ENCODE results near the gene MAMDC2. TPM values are rescaled to one million over a fixed set of nuclear protein-coding genes. Genes with fewer than 3 reads are reported as not detected.

Gene MAMDC2
- total RNA-seq, 1 experiment from 2014 or later, result not detected

DNA sequence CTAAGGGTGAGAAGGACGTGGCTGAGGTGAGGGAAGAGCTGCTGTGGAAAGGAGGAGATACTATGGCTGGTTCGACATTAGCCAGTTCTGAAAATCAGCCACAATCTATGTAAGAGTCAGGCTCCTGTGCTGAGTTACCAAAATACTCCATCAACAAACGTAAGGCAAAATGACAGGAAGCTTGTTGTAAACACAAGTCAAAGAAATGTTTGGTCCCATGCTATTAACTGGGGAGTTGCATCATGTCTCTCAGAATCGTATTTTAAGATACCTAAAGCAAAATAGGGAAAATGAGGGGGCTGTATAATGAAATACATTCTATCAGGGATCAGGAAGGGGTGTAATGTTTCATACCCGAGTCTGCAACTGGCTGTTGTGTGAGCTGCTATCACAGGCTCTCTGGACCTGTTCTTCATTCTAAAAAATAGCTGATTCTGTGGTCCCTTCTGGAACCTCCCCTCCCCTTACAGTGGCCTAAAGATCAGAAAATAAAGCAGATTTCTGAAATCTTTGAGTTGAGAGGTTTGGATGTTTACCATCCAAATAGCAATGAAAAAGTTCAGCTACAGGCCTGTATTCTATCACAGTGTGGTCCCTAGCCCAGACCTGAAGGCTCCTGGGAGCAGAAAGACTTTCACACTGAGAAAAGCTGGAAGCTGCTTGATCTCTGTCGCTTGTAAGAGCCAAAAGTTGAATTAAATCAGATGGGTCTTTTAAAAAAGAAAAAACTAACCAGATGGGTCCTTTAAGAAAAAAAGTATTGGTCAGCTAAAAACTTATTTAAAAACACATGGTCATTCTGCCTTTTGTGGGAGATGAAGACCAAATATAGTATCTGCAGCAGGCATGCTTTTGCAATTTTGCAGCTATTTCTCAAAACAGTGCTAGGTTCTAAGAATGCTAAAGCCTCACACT is 117.3 kb downstream of the MAMDC2 start:
- no TSS peak for BruUV-seq (replicated peaks)
- ChIA-PET CTCF (interaction anchor here (0.6 to 1.0 kb wide), 3 partner anchors 9 to 189 kb away, joined by 3 read pairs; no protein-coding TSS in a partner anchor), POLR2A (interaction anchor here (0.5 kb wide), 1 partner anchor 35 kb away, joined by 3 read pairs; no protein-coding TSS in a partner anchor)
- no peak for DNase-seq (ENCODE audit: unreplicated experiment)
- no peaks in the 10 kb centered on the region for H3K9me3 Mint-ChIP-seq (ENCODE audit: unreplicated experiment)
- intact Hi-C loops (cut with micrococcal nuclease), result no loop called here
- H3K4me3 Mint-ChIP-seq (ENCODE audit: unreplicated experiment), result no peak overlapping the region
- no peak overlapping the region for H3K27ac Mint-ChIP-seq (ENCODE audit: low read depth, unreplicated experiment)
- no peaks in the 10 kb centered on the region for H3K36me3 Mint-ChIP-seq (ENCODE audit: insufficient read depth, unreplicated experiment)
- no peaks in the 10 kb centered on the region for H3K4me1 Mint-ChIP-seq (ENCODE audit: insufficient read depth, unreplicated experiment)
- no peaks in the 10 kb centered on the region for H3K27me3 Mint-ChIP-seq (ENCODE audit: insufficient read depth, unreplicated experiment)
- no peak for TF ChIP-seq CTCF (IDR thresholded peaks at IDR 0.05; ENCODE audit: unreplicated experiment)

GRCh38 chr9:70165006-70165602 is 121.5 kb downstream of the MAMDC2 start:
- ChIA-PET POLR2A (interaction anchor here (0.6 kb wide), 1 partner anchor 95 kb away, joined by 4 read pairs; no protein-coding TSS in a partner anchor), CTCF (no interaction called here)
- H3K9me3 Mint-ChIP-seq (ENCODE audit: unreplicated experiment), result no peaks in the 10 kb centered on the region
- no peaks in the 10 kb centered on the region for H3K27me3 Mint-ChIP-seq (ENCODE audit: insufficient read depth, unreplicated experiment)
- intact Hi-C loops (cut with micrococcal nuclease), result no loop called here
- no peak for TF ChIP-seq CTCF (IDR thresholded peaks at IDR 0.05; ENCODE audit: unreplicated experiment)
- no peak overlapping the region for H3K4me3 Mint-ChIP-seq (ENCODE audit: unreplicated experiment)
- BruUV-seq (replicated peaks), result no TSS peak
- H3K4me1 Mint-ChIP-seq (ENCODE audit: insufficient read depth, unreplicated experiment), result no peaks in the 10 kb centered on the region
- H3K36me3 Mint-ChIP-seq (ENCODE audit: insufficient read depth, unreplicated experiment), result no peaks in the 10 kb centered on the region
- no peak for DNase-seq (ENCODE audit: unreplicated experiment)
- H3K27ac Mint-ChIP-seq (ENCODE audit: low read depth, unreplicated experiment), result no peak overlapping the region

DNA sequence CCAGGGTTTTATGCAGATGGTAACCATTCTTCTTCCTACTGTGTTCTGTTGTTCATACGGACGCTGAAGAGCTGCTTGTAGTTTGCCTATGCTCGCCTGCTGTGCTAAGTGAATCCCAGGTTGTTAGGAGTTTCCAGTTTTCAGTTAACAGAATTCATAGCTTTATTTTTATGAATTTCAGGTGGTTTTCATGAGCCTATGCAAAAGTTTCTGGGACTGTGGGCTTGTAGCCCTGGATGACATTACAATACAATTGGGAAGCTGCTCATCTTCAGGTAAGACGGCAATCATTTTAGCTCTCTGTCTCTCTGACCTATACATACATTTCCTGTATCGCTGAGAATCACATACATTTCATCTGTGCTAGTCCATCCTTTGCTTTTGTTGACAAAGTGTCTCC is 124.9 kb downstream of the MAMDC2 start:
- ChIA-PET CTCF (interaction anchor here (0.7 kb wide), 1 partner anchor 170 kb away, joined by 3 read pairs; no protein-coding TSS in a partner anchor), POLR2A (no interaction called here)
- H3K9me3 Mint-ChIP-seq (ENCODE audit: unreplicated experiment), result no peaks in the 10 kb centered on the region
- DNase-seq (ENCODE audit: unreplicated experiment), result no peak
- no peak overlapping the region for H3K4me3 Mint-ChIP-seq (ENCODE audit: unreplicated experiment)
- H3K4me1 Mint-ChIP-seq (ENCODE audit: insufficient read depth, unreplicated experiment), result no peaks in the 10 kb centered on the region
- no peaks in the 10 kb centered on the region for H3K27me3 Mint-ChIP-seq (ENCODE audit: insufficient read depth, unreplicated experiment)
- intact Hi-C loops (cut with micrococcal nuclease), result no loop called here
- no peaks in the 10 kb centered on the region for H3K36me3 Mint-ChIP-seq (ENCODE audit: insufficient read depth, unreplicated experiment)
- BruUV-seq (replicated peaks), result no TSS peak
- no peak for TF ChIP-seq CTCF (IDR thresholded peaks at IDR 0.05; ENCODE audit: unreplicated experiment)
- no peak overlapping the region for H3K27ac Mint-ChIP-seq (ENCODE audit: low read depth, unreplicated experiment)

DNA sequence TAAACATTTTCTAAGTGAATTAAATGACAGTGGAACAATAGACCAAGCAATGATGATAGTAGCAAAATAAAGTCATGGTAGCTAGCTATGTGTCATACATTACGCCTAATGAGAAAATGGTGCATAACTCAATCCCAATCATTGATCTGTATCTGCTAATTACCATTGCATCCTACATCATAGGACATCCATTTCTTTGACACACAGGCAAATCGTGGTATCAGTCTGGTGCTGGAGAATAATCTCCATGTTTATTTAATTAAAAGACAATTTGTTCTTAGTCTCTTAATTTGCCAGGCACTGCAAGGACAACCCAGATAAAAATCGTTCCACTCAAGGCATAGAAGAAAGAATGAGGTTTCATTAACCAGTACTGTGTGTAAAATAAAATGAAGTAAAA is 125.6 kb downstream of the MAMDC2 start:
- no peak for TF ChIP-seq CTCF (IDR thresholded peaks at IDR 0.05; ENCODE audit: unreplicated experiment)
- BruUV-seq (replicated peaks), result no TSS peak
- intact Hi-C loops (cut with micrococcal nuclease), result no loop called here
- CTCF ChIA-PET, result interaction anchor here (0.9 kb wide), 1 partner anchor 9 kb away, joined by 3 read pairs; no protein-coding TSS in a partner anchor
- Mint-ChIP-seq H3K4me1 (ENCODE audit: insufficient read depth, unreplicated experiment) (no peaks in the 10 kb centered on the region), H3K27me3 (ENCODE audit: insufficient read depth, unreplicated experiment) (no peaks in the 10 kb centered on the region), H3K36me3 (ENCODE audit: insufficient read depth, unreplicated experiment) (no peaks in the 10 kb centered on the region), H3K9me3 (ENCODE audit: unreplicated experiment) (no peaks in the 10 kb centered on the region), H3K4me3 (ENCODE audit: unreplicated experiment) (no peak overlapping the region), H3K27ac (ENCODE audit: low read depth, unreplicated experiment) (no peak overlapping the region)
- POLR2A ChIA-PET, result no interaction called here
- no peak for DNase-seq (ENCODE audit: unreplicated experiment)

Measured in MCF 10A (cell line).